VCaP (cell line): ENCODE data around the gene CDC25A.

Experiments used
- H3K27ac ChIP-seq: fragments of 450-650 bp; 2 replicates; pipeline ENCODE4 v1.5.1; 2017
- CTCF ChIP-seq: fragments of 450-650 bp; conservative IDR thresholded peaks from 2 replicates; pipeline ENCODE4 v1.5.1; 2017; ENCODE audit warnings: mild to moderate bottlenecking, moderate library complexity

CDC25A gene

GRCh38 chr3:48155122-48155521 lies 33.1 kb downstream of the CDC25A start:
- H3K27ac ChIP-seq = peak overlapping the region; percentile 4; the same call in 1 of the 2 replicates
- no peak for TF ChIP-seq CTCF

GRCh38 chr3:48151807-48152427 lies 36.3 kb downstream of the CDC25A start:
- no peak; the same call in 1 of the 2 replicates for TF ChIP-seq CTCF
- H3K27ac ChIP-seq = peak overlapping the region; percentile 50; the same call in 1 of the 2 replicates

GRCh38 chr3:48151058-48151806 lies 37.0 kb downstream of the CDC25A start:
- peak overlapping the region; percentile 50 for H3K27ac ChIP-seq

GRCh38 chr3:48143992-48144391 lies 44.2 kb downstream of the CDC25A start:
- H3K27ac ChIP-seq = no peak overlapping the region
- no peak for TF ChIP-seq CTCF

More at GRCh38 chr3:48151058-48151806, 37.0 kb downstream of the CDC25A start:
- peak; percentile 95 for TF ChIP-seq CTCF

- no peak for TF ChIP-seq CTCF
- no peak overlapping the region for H3K27ac ChIP-seq
Measured at GRCh38 chr3:48143567-48143966, 44.6 kb downstream of the CDC25A start.

GRCh38 chr3:48142316-48142870 lies 45.8 kb downstream of the CDC25A start:
- TF ChIP-seq CTCF = no peak
- no peak overlapping the region for H3K27ac ChIP-seq

GRCh38 chr3:48141604-48142137 lies 46.5 kb downstream of the CDC25A start:
- TF ChIP-seq CTCF = no peak
- H3K27ac ChIP-seq = no peak overlapping the region
